ENCODE data around the gene PCDHGA8. TPM values are rescaled to one million over a fixed set of nuclear protein-coding genes. Genes with fewer than 3 reads are reported as not detected.
"Not testable (repeated sequence)": the region's sequence is repeated elsewhere in the genome, so short reads cannot be mapped to it uniquely, and the experiment has no call there.

Gene PCDHGA8
- total RNA-seq, 1 experiment from 2014 or later, result 0.32 TPM

GRCh38 chr5:141360685-141361084 is 31.7 kb upstream of the PCDHGA8 start:
- peaks cover 32% of the 10 kb centered on the region for H3K9me3 ChIP-seq (replicated peaks)
- H3K4me3 ChIP-seq, result no peak overlapping the region
- H3K27me3 ChIP-seq (replicated peaks), result no peaks in the 10 kb centered on the region

GRCh38 chr5:141362719-141363118 is 29.7 kb upstream of the PCDHGA8 start:
- no peaks in the 10 kb centered on the region for H3K4me1 ChIP-seq (replicated peaks)
- H3K27me3 ChIP-seq (replicated peaks), result no peaks in the 10 kb centered on the region
- H3K4me3 ChIP-seq, result no peak overlapping the region
- H3K27ac ChIP-seq, result no peak overlapping the region
- H3K9me3 ChIP-seq (replicated peaks), result peaks cover 32% of the 10 kb centered on the region
- H3K36me3 ChIP-seq, result no peaks in the 10 kb centered on the region
- DNase-seq (ENCODE audit: low read depth in 1 of 2, low spot score in 2 of 2), result no peak

More at GRCh38 chr5:141360685-141361084, 31.7 kb upstream of the PCDHGA8 start:
- H3K27ac ChIP-seq, result no peak overlapping the region
- no peaks in the 10 kb centered on the region for H3K36me3 ChIP-seq
- no peak for DNase-seq (ENCODE audit: low read depth in 1 of 2, low spot score in 2 of 2)
- H3K4me1 ChIP-seq (replicated peaks), result no peaks in the 10 kb centered on the region

- no peaks in the 10 kb centered on the region for H3K36me3 ChIP-seq
- H3K27ac ChIP-seq, result no peak within 1 kb of the TSS
- peaks cover 32% of the 10 kb centered on the region for H3K9me3 ChIP-seq (replicated peaks)
- no peaks in the 10 kb centered on the region for H3K27me3 ChIP-seq (replicated peaks)
- DNase-seq (ENCODE audit: low read depth in 1 of 2, low spot score in 2 of 2), result no peak
- no peak within 1 kb of the TSS for H3K4me3 ChIP-seq
- H3K4me1 ChIP-seq (replicated peaks), result no peaks in the 10 kb centered on the region
Observed at GRCh38 chr5:141363952-141364660, 28.3 kb upstream of the PCDHGA8 start, which contains the start of gene PCDHGA5. Gene PCDHGA5, plus strand, starts transcription at chr5:141364162. Its CDS starts 169 bp downstream, at chr5:141364331.

- no peaks in the 10 kb centered on the region for H3K36me3 ChIP-seq
- DNase-seq (ENCODE audit: low read depth in 1 of 2, low spot score in 2 of 2), result no peak
- H3K9me3 ChIP-seq (replicated peaks), result peaks cover 29% of the 10 kb centered on the region
- no peak overlapping the region for H3K27ac ChIP-seq
- H3K4me3 ChIP-seq, result no peak overlapping the region
- no peaks in the 10 kb centered on the region for H3K4me1 ChIP-seq (replicated peaks)
- H3K27me3 ChIP-seq (replicated peaks), result no peaks in the 10 kb centered on the region
Observed at GRCh38 chr5:141366016-141366896, 26.2 kb upstream of the PCDHGA8 start.

- Histone ChIP-seq H3K27me3 (replicated peaks) (no peaks in the 10 kb centered on the region), H3K36me3 (no peaks in the 10 kb centered on the region), H3K9me3 (replicated peaks) (peaks cover 47% of the 10 kb centered on the region), H3K27ac (no peak within 1 kb of the TSS), H3K4me1 (replicated peaks) (no peaks in the 10 kb centered on the region), H3K4me3 (no peak within 1 kb of the TSS)
- no peak for DNase-seq (ENCODE audit: low read depth in 1 of 2, low spot score in 2 of 2)
Observed at GRCh38 chr5:141369994-141370848, 22.2 kb upstream of the PCDHGA8 start, which contains the start of gene PCDHGB3. Gene PCDHGB3, plus strand, starts transcription at chr5:141370242. Its CDS starts 153 bp downstream, at chr5:141370395.

- Histone ChIP-seq H3K27me3 (replicated peaks) (no peaks in the 10 kb centered on the region), H3K27ac (no peak overlapping the region), H3K9me3 (replicated peaks) (peaks cover 39% of the 10 kb centered on the region), H3K4me1 (replicated peaks) (no peaks in the 10 kb centered on the region), H3K4me3 (no peak overlapping the region), H3K36me3 (no peaks in the 10 kb centered on the region)
- no peak for DNase-seq (ENCODE audit: low read depth in 1 of 2, low spot score in 2 of 2)
Observed at GRCh38 chr5:141371572-141372475, 20.6 kb upstream of the PCDHGA8 start.

- Histone ChIP-seq H3K9me3 (replicated peaks) (peaks cover 39% of the 10 kb centered on the region), H3K4me1 (replicated peaks) (no peaks in the 10 kb centered on the region), H3K27ac (no peak within 1 kb of the TSS), H3K36me3 (no peaks in the 10 kb centered on the region), H3K27me3 (replicated peaks) (no peaks in the 10 kb centered on the region), H3K4me3 (no peak within 1 kb of the TSS)
- DNase-seq (ENCODE audit: low read depth in 1 of 2, low spot score in 2 of 2), result no peak
Observed at GRCh38 chr5:141373673-141374317, 18.6 kb upstream of the PCDHGA8 start, which contains the start of gene PCDHGA6. Gene PCDHGA6, plus strand, starts transcription at chr5:141373891. Its CDS starts 193 bp downstream, at chr5:141374084.

GRCh38 chr5:141374627-141375026 is 17.8 kb upstream of the PCDHGA8 start:
- no peak for DNase-seq (ENCODE audit: low read depth in 1 of 2, low spot score in 2 of 2)
- Histone ChIP-seq H3K4me1 (replicated peaks) (no peaks in the 10 kb centered on the region), H3K4me3 (no peak overlapping the region), H3K36me3 (no peaks in the 10 kb centered on the region), H3K27me3 (replicated peaks) (no peaks in the 10 kb centered on the region), H3K27ac (no peak overlapping the region), H3K9me3 (replicated peaks) (peaks cover 39% of the 10 kb centered on the region)

GRCh38 chr5:141375444-141376155 is 16.8 kb upstream of the PCDHGA8 start:
- not testable (repeated sequence) for H3K4me3 ChIP-seq; H3K36me3 ChIP-seq; H3K27ac ChIP-seq; H3K27me3 ChIP-seq (replicated peaks); H3K4me1 ChIP-seq (replicated peaks)
- H3K9me3 ChIP-seq (replicated peaks), result peaks cover 36% of the 10 kb centered on the region
- peak in 1 of 2 experiments; percentile 44 for DNase-seq (ENCODE audit: low read depth in 1 of 2, low spot score in 2 of 2)

GRCh38 chr5:141382469-141383294 is 9.8 kb upstream of the PCDHGA8 start, which contains the start of gene PCDHGA7:
Gene PCDHGA7, plus strand, starts transcription at chr5:141382742. Its CDS starts 158 bp downstream, at chr5:141382900.
- H3K36me3 ChIP-seq, result no peaks in the 10 kb centered on the region
- H3K27ac ChIP-seq, result no peak within 1 kb of the TSS
- peaks cover 29% of the 10 kb centered on the region for H3K9me3 ChIP-seq (replicated peaks)
- peak within 1 kb of the TSS; percentile 9; the same call in 1 of the 2 replicates for H3K4me3 ChIP-seq
- no peaks in the 10 kb centered on the region for H3K4me1 ChIP-seq (replicated peaks)
- DNase-seq (ENCODE audit: low read depth in 1 of 2, low spot score in 2 of 2), result no peak
- H3K27me3 ChIP-seq (replicated peaks), result no peaks in the 10 kb centered on the region

- Histone ChIP-seq H3K4me1 (replicated peaks) (no peaks in the 10 kb centered on the region), H3K4me3 (no peak overlapping the region), H3K9me3 (replicated peaks) (peaks cover 31% of the 10 kb centered on the region), H3K27me3 (replicated peaks) (no peaks in the 10 kb centered on the region), H3K36me3 (no peaks in the 10 kb centered on the region), H3K27ac (no peak overlapping the region)
- DNase-seq (ENCODE audit: low read depth in 1 of 2, low spot score in 2 of 2), result no peak
Observed at GRCh38 chr5:141383345-141383744, 9.1 kb upstream of the PCDHGA8 start.
